SH-SY5Y (cell line): ENCODE measurements around the gene OSCP1.

Source experiments
- GATA2 ChIP-seq: IDR thresholded peaks from 2 replicates; pipeline ENCODE4 v1.6.1; 2011; ENCODE audit warnings: mild to moderate bottlenecking, low read depth, low read length
- GATA3 ChIP-seq: IDR thresholded peaks from 2 replicates; pipeline ENCODE4 v1.6.1; 2011; ENCODE audit warnings: low read depth, mild to moderate bottlenecking, low read length, moderate library complexity

Gene OSCP1

GRCh38 chr1:36450270-36450918, at the start of gene OSCP1:
Gene OSCP1 (minus strand): TSS chr1:36450451. CDS start chr1:36450369, 82 bp downstream.
- TF ChIP-seq GATA2 (no peak), GATA3 (no peak)

GRCh38 chr1:36497207-36497606, 47.0 kb upstream of the OSCP1 start:
- TF ChIP-seq GATA2 (no peak), GATA3 (no peak)

GRCh38 chr1:36494971-36495370, 44.7 kb upstream of the OSCP1 start:
- no peak for TF ChIP-seq GATA3
- TF ChIP-seq GATA2: no peak

GRCh38 chr1:36493524-36493923, 43.3 kb upstream of the OSCP1 start:
- no peak for TF ChIP-seq GATA3
- TF ChIP-seq GATA2: no peak

- TF ChIP-seq GATA3 (no peak), GATA2 (no peak)
Observed at GRCh38 chr1:36492491-36492890, 42.2 kb upstream of the OSCP1 start.

- TF ChIP-seq GATA3 (no peak), GATA2 (no peak)
Observed at GRCh38 chr1:36487906-36488305, 37.7 kb upstream of the OSCP1 start.

GRCh38 chr1:36486439-36487335, 36.4 kb upstream of the OSCP1 start:
- TF ChIP-seq GATA2 (no peak), GATA3 (no peak)

- TF ChIP-seq GATA2 (no peak), GATA3 (no peak)
Observed at GRCh38 chr1:36486093-36486438, 35.8 kb upstream of the OSCP1 start.

- TF ChIP-seq GATA2: no peak
- no peak for TF ChIP-seq GATA3
Observed at GRCh38 chr1:36484099-36484498, 33.8 kb upstream of the OSCP1 start.

- TF ChIP-seq GATA2: no peak
- TF ChIP-seq GATA3: no peak
Observed at GRCh38 chr1:36482724-36483388, 32.6 kb upstream of the OSCP1 start, which contains the start of gene CSF3R. Gene CSF3R (minus strand): TSS chr1:36482913. CDS start chr1:36479496, 3,417 bp downstream.

GRCh38 chr1:36481771-36482723, 31.8 kb upstream of the OSCP1 start:
- 0 out of 2 replicates have a peak, but pooled peaks have one; percentile 18 for TF ChIP-seq GATA3
- peak; percentile 61 for TF ChIP-seq GATA2

- TF ChIP-seq GATA3 (no peak), GATA2 (no peak)
Observed at GRCh38 chr1:36481091-36481490, 30.8 kb upstream of the OSCP1 start.

GRCh38 chr1:36480161-36480560, 29.9 kb upstream of the OSCP1 start:
- no peak for TF ChIP-seq GATA3
- no peak for TF ChIP-seq GATA2
